GM12878 (cell line): ENCODE measurements around the gene RERE.

Source experiments
- ESRRA ChIP-seq: IDR thresholded peaks from 2 replicates; pipeline ENCODE4 v1.6.1; 2012; ENCODE audit warnings: mild to moderate bottlenecking, low read length, improper control_type of control experiment
- ETV6 ChIP-seq, 2 experiments: fragments of 450-650 bp in 1 of 2; IDR thresholded peaks in 1 of 2; conservative IDR thresholded peaks in 1 of 2; 2 replicates each; pipeline ENCODE4 v1.6.1; 2014; ENCODE audit warnings: antibody characterized with exemption in 1 of 2, borderline replicate concordance in 1 of 2, low read depth in 1 of 2, mild to moderate bottlenecking in 1 of 2, moderate library complexity in 1 of 2
- GABPA ChIP-seq: IDR thresholded peaks from 2 replicates; pipeline ENCODE4 v1.6.1; 2014; ENCODE audit warnings: antibody characterized with exemption, low read depth, mild to moderate bottlenecking, inconsistent platforms
- NBN ChIP-seq: fragments of 450-650 bp; IDR thresholded peaks from 2 replicates; pipeline ENCODE4 v1.6.1; 2016
- NFYB ChIP-seq: IDR thresholded peaks from 2 replicates; pipeline ENCODE4 v1.6.1; 2011; ENCODE audit warnings: low read depth, mild to moderate bottlenecking, low read length, improper control_type of control experiment, moderate library complexity; ENCODE audit not compliant: insufficient read depth
- POLR2A ChIP-seq: IDR thresholded peaks from 2 replicates; pipeline ENCODE4 v1.6.1; 2011; ENCODE audit warnings: low read depth, mild to moderate bottlenecking, low read length
- RCOR1 ChIP-seq: conservative IDR thresholded peaks from 2 replicates; pipeline ENCODE4 v1.6.1; 2012; ENCODE audit warnings: low read depth, low read length, improper control_type of control experiment
- ZBED1 ChIP-seq: IDR thresholded peaks from 2 replicates; pipeline ENCODE4 v1.6.1; 2016; ENCODE audit warnings: borderline replicate concordance
- ZNF207 ChIP-seq: fragments of 450-650 bp; IDR thresholded peaks from 2 replicates; pipeline ENCODE4 v1.6.1; 2014; ENCODE audit warnings: antibody characterized with exemption, mild to moderate bottlenecking, borderline replicate concordance
- TF ChIP-seq, protein P1 (sequence below): IDR thresholded peaks from 2 replicates; pipeline ENCODE4 v1.6.1; 2011; ENCODE audit warnings: borderline replicate concordance, low read depth, mild to moderate bottlenecking, moderate library complexity, mixed read lengths, low read length; ENCODE audit not compliant: insufficient read depth; ENCODE audit errors: extremely low read length
- TF ChIP-seq, protein P2 (sequence below), 3 experiments: IDR thresholded peaks in 2 of 3; conservative IDR thresholded peaks in 1 of 3; 2 replicates each; pipeline ENCODE4 v1.5.1; 2011; ENCODE audit warnings: low read depth in 3 of 3, low read length in 3 of 3, mild to moderate bottlenecking in 3 of 3, control low read depth in 2 of 3, moderate library complexity in 2 of 3, inconsistent platforms in 1 of 3, mixed read lengths in 1 of 3; ENCODE audit not compliant: control insufficient read depth in 2 of 3, insufficient read depth in 1 of 3; ENCODE audit errors: extremely low read depth in 1 of 3
- TF ChIP-seq, protein P3 (sequence below): fragments of 450-650 bp; formaldehyde crosslinking; IDR thresholded peaks from 2 replicates; pipeline ENCODE4 v1.4.0; 2020; ENCODE audit warnings: mild to moderate bottlenecking, moderate library complexity
- TF ChIP-seq, protein P4 (sequence below): fragments of 150-350 bp; IDR thresholded peaks from 2 replicates; pipeline ENCODE4 v1.6.1; 2014; ENCODE audit warnings: mild to moderate bottlenecking, low read depth, low read length

DNA sequence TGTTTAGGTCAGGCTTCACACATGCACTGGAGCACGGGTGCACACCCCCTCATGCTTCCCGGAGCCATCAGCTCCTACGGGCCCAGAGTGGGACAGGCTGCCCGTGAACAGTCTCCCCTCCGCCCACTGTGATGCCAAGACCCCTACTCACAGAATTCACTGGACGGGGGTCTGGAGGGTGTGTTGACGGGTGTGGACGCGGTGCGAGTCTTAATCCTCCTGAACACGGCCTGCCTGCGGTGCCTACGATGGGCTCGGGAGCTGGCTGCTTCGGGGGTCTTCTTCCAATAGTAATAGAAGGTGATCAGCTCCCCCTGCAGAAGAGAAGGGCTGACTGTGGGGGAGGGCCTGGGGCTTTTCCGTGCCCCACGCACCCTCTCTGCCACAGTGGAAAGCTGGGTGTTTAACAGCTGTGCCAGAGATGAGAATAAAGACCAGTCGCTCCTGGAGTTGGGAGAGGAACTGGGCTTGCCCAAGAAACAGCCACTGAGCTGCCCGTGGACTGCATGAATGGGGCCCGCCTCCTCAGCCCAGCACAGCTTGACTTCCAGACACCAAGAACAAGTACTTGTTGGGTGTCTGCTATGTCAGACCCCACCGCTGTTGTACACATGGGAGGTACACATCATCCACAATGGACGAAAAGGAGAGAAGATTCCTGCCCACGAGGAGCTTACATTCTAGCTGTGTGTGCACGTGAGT, 451.6 kb downstream of the RERE start:
- TF ChIP-seq POLR2A (no peak), NBN (no peak), GABPA (no peak), NFYB (no peak), ZNF207 (no peak), ESRRA (no peak), ETV6 (conservative IDR thresholded peaks at IDR 0.05 in 1 of 2, IDR thresholded peaks at IDR 0.05 in 1 of 2; ENCODE audit: borderline replicate concordance in 1 of 2, low read depth in 1 of 2) (no peak), RCOR1 (no peak), ZBED1 (no peak)
- TF ChIP-seq, protein P1, sequence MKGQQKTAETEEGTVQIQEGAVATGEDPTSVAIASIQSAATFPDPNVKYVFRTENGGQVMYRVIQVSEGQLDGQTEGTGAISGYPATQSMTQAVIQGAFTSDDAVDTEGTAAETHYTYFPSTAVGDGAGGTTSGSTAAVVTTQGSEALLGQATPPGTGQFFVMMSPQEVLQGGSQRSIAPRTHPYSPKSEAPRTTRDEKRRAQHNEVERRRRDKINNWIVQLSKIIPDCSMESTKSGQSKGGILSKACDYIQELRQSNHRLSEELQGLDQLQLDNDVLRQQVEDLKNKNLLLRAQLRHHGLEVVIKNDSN = no peak
- TF ChIP-seq, protein P2, sequence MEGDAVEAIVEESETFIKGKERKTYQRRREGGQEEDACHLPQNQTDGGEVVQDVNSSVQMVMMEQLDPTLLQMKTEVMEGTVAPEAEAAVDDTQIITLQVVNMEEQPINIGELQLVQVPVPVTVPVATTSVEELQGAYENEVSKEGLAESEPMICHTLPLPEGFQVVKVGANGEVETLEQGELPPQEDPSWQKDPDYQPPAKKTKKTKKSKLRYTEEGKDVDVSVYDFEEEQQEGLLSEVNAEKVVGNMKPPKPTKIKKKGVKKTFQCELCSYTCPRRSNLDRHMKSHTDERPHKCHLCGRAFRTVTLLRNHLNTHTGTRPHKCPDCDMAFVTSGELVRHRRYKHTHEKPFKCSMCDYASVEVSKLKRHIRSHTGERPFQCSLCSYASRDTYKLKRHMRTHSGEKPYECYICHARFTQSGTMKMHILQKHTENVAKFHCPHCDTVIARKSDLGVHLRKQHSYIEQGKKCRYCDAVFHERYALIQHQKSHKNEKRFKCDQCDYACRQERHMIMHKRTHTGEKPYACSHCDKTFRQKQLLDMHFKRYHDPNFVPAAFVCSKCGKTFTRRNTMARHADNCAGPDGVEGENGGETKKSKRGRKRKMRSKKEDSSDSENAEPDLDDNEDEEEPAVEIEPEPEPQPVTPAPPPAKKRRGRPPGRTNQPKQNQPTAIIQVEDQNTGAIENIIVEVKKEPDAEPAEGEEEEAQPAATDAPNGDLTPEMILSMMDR (IDR thresholded peaks at IDR 0.05 in 2 of 3, conservative IDR thresholded peaks at IDR 0.05 in 1 of 3; ENCODE audit: control insufficient read depth in 2 of 3, extremely low read depth in 1 of 3, insufficient read depth in 1 of 3, low read depth in 3 of 3, low read length in 3 of 3) = no peak
- TF ChIP-seq, protein P3, sequence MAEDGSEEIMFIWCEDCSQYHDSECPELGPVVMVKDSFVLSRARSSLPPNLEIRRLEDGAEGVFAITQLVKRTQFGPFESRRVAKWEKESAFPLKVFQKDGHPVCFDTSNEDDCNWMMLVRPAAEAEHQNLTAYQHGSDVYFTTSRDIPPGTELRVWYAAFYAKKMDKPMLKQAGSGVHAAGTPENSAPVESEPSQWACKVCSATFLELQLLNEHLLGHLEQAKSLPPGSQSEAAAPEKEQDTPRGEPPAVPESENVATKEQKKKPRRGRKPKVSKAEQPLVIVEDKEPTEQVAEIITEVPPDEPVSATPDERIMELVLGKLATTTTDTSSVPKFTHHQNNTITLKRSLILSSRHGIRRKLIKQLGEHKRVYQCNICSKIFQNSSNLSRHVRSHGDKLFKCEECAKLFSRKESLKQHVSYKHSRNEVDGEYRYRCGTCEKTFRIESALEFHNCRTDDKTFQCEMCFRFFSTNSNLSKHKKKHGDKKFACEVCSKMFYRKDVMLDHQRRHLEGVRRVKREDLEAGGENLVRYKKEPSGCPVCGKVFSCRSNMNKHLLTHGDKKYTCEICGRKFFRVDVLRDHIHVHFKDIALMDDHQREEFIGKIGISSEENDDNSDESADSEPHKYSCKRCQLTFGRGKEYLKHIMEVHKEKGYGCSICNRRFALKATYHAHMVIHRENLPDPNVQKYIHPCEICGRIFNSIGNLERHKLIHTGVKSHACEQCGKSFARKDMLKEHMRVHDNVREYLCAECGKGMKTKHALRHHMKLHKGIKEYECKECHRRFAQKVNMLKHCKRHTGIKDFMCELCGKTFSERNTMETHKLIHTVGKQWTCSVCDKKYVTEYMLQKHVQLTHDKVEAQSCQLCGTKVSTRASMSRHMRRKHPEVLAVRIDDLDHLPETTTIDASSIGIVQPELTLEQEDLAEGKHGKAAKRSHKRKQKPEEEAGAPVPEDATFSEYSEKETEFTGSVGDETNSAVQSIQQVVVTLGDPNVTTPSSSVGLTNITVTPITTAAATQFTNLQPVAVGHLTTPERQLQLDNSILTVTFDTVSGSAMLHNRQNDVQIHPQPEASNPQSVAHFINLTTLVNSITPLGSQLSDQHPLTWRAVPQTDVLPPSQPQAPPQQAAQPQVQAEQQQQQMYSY (CRISPR knock-in tag) = no peak
- TF ChIP-seq, protein P4, sequence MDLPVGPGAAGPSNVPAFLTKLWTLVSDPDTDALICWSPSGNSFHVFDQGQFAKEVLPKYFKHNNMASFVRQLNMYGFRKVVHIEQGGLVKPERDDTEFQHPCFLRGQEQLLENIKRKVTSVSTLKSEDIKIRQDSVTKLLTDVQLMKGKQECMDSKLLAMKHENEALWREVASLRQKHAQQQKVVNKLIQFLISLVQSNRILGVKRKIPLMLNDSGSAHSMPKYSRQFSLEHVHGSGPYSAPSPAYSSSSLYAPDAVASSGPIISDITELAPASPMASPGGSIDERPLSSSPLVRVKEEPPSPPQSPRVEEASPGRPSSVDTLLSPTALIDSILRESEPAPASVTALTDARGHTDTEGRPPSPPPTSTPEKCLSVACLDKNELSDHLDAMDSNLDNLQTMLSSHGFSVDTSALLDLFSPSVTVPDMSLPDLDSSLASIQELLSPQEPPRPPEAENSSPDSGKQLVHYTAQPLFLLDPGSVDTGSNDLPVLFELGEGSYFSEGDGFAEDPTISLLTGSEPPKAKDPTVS = no peak
